PFSK-1 (cell line): ENCODE data around the gene FRMD8.

Experiments used
- POLR2AphosphoS5 ChIP-seq: IDR thresholded peaks from 2 replicates; pipeline ENCODE4 v1.6.1; 2012; ENCODE audit warnings: low read depth, mild to moderate bottlenecking, control low read depth, low read length, moderate library complexity
- REST ChIP-seq, 2 experiments: IDR thresholded peaks; 2 replicates each; pipeline versions ENCODE4 v1.6.1 to v1.8.0; 2011 to 2012; ENCODE audit warnings: low read depth in 2 of 2, low read length in 2 of 2, control low read depth in 1 of 2, inconsistent platforms in 1 of 2, mild to moderate bottlenecking in 1 of 2, moderate library complexity in 1 of 2; ENCODE audit not compliant: insufficient read depth in 1 of 2
- SIN3A ChIP-seq: IDR thresholded peaks from 2 replicates; pipeline ENCODE4 v1.6.1; 2012; ENCODE audit warnings: mild to moderate bottlenecking, low read length, moderate library complexity, borderline replicate concordance; ENCODE audit not compliant: insufficient read depth

GRCh38 chr11:65401803-65402248, 15.4 kb downstream of the FRMD8 start:
- TF ChIP-seq SIN3A (no peak), POLR2AphosphoS5 (no peak), REST (IDR thresholded peaks at IDR 0.05; ENCODE audit: insufficient read depth in 1 of 2, low read depth in 2 of 2, low read length in 2 of 2) (no peak)
